Fibroblast of lung (primary cell): ENCODE results near the gene METTL22. TPM values are rescaled to one million over a fixed set of nuclear protein-coding genes. Genes with fewer than 3 reads are reported as not detected.

Source experiments
- DNase-seq, 2 donors: peaks; one replicate each; pipeline versions ENCODE4 v3.0.0 to v3.0.0-alpha.2; 2010; ENCODE audit warnings: low read depth in 2 of 2
- H2AFZ ChIP-seq: 2 replicates; pipeline ENCODE4 v1.5.1; 2012; ENCODE audit warnings: low read length, control low read depth, inconsistent platforms
- H3K27ac ChIP-seq: 2 replicates; pipeline ENCODE4 v1.5.1; 2011; ENCODE audit warnings: low read length, control low read depth; ENCODE audit not compliant: insufficient read depth
- H3K27me3 ChIP-seq: 2 replicates; pipeline ENCODE4 v1.5.1; 2011; ENCODE audit warnings: mild to moderate bottlenecking, low read length; ENCODE audit not compliant: control insufficient read depth, insufficient read depth
- H3K36me3 ChIP-seq: 2 replicates; pipeline ENCODE4 v1.5.1; 2011; ENCODE audit warnings: low read length; ENCODE audit not compliant: control insufficient read depth, insufficient read depth
- H3K4me1 ChIP-seq: 2 replicates; pipeline ENCODE4 v1.5.1; 2011; ENCODE audit warnings: low read length; ENCODE audit not compliant: control insufficient read depth, insufficient read depth; ENCODE audit errors: extremely low read depth
- H3K4me2 ChIP-seq: 2 replicates; pipeline ENCODE4 v1.5.1; 2011; ENCODE audit warnings: low read length, control low read depth; ENCODE audit not compliant: insufficient read depth; ENCODE audit errors: extremely low read depth
- H3K4me3 ChIP-seq, 4 experiments: fragments of 200-600 bp in 1 of 4; sonication (generic) in 1 of 4; replicated peaks in 1 of 4; 2 replicates each; pipeline ENCODE4 v1.5.1; 2011 to 2016; ENCODE audit warnings: low read length in 4 of 4, low read depth in 3 of 4, mild to moderate bottlenecking in 3 of 4, control low read depth in 2 of 4, inconsistent platforms in 1 of 4, mixed read lengths in 1 of 4; ENCODE audit not compliant: insufficient read depth in 1 of 4; ENCODE audit errors: control extremely low read depth in 1 of 4
- H3K79me2 ChIP-seq: 2 replicates; pipeline ENCODE4 v1.5.1; 2012; ENCODE audit warnings: mild to moderate bottlenecking, low read length, inconsistent platforms; ENCODE audit not compliant: control insufficient read depth, insufficient read depth
- H3K9ac ChIP-seq: 2 replicates; pipeline ENCODE4 v1.5.1; 2011; ENCODE audit warnings: mild to moderate bottlenecking, low read length, control low read depth; ENCODE audit not compliant: insufficient read depth
- H3K9me3 ChIP-seq: 2 replicates; pipeline ENCODE4 v1.5.1; 2012; ENCODE audit warnings: low read depth, low read length; ENCODE audit not compliant: control insufficient read depth, insufficient read depth
- H4K20me1 ChIP-seq: 2 replicates; pipeline ENCODE4 v1.5.1; 2011; ENCODE audit warnings: low read length; ENCODE audit not compliant: control insufficient read depth, insufficient read depth; ENCODE audit errors: extremely low read depth
- EZH2 ChIP-seq: IDR thresholded peaks from 2 replicates; pipeline ENCODE4 v1.5.1; 2012; ENCODE audit warnings: low read length, control low read depth, mild to moderate bottlenecking; ENCODE audit errors: missing control alignments
- polyA plus RNA-seq, 2 donors: library from polyadenylated mRNA; depleted of rRNA in 1 of 2; stranded (reverse) in 1 of 2; unstranded in 1 of 2; fragments of >200 nt; gene quantifications; 2 replicates each; pipeline ENCODE4 v1.2.1, GENCODE V29; 2011 to 2012; ENCODE audit warnings: missing spikeins in 1 of 2
- total RNA-seq: library from RNA; depleted of rRNA; stranded (reverse); fragments of >200 nt; gene quantifications from 2 replicates; pipeline ENCODE4 v1.2.1, GENCODE V29; 2014
- TF ChIP-seq, protein P1 (sequence below), 2 donors: IDR thresholded peaks in 1 of 2; conservative IDR thresholded peaks in 1 of 2; 1 replicate in 1 of 2; 2 replicates in 1 of 2; pipeline ENCODE4 v1.5.1; 2011 to 2012; ENCODE audit warnings: low read length in 2 of 2, control low read depth in 1 of 2, inconsistent platforms in 1 of 2, low read depth in 1 of 2, mild to moderate bottlenecking in 1 of 2

The METTL22 gene
- total and polyA plus RNA-seq, 2 donors (not counting 1 experiment from before 2014, with no cell fraction given): 27.4 to 30.8 TPM

DNA sequence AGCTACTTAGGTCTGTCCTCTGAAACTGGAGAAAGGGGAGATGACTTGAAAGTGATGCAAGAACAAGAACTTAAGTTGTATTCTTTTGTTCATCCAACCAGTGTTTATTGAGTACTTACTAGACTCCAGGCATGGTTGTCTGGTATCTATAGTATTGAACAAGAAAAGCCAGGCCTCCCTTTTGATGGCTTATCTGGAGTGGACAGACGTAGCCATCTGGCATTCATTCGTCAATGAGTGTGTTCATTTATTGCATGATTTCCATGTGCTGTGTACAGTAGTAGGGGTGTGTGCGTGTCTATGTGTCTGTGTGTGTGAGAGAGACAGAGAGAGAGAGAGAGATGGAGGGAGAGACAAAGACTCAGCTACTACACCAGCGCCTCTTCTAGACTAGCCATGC, 62.1 kb downstream of the METTL22 start:
- Histone ChIP-seq H3K4me3 (no peak overlapping the region), H3K27ac (no peak overlapping the region), H3K4me1 (no peaks in the 10 kb centered on the region), H4K20me1 (no peaks in the 10 kb centered on the region), H3K27me3 (no peaks in the 10 kb centered on the region), H3K4me2 (no peak overlapping the region), H3K79me2 (no peaks in the 10 kb centered on the region), H3K9me3 (no peaks in the 10 kb centered on the region), H2AFZ (no peak overlapping the region), H3K36me3 (no peaks in the 10 kb centered on the region), H3K9ac (no peak overlapping the region)
- DNase-seq: no peak
- TF ChIP-seq, protein P1, sequence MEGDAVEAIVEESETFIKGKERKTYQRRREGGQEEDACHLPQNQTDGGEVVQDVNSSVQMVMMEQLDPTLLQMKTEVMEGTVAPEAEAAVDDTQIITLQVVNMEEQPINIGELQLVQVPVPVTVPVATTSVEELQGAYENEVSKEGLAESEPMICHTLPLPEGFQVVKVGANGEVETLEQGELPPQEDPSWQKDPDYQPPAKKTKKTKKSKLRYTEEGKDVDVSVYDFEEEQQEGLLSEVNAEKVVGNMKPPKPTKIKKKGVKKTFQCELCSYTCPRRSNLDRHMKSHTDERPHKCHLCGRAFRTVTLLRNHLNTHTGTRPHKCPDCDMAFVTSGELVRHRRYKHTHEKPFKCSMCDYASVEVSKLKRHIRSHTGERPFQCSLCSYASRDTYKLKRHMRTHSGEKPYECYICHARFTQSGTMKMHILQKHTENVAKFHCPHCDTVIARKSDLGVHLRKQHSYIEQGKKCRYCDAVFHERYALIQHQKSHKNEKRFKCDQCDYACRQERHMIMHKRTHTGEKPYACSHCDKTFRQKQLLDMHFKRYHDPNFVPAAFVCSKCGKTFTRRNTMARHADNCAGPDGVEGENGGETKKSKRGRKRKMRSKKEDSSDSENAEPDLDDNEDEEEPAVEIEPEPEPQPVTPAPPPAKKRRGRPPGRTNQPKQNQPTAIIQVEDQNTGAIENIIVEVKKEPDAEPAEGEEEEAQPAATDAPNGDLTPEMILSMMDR (conservative IDR thresholded peaks at IDR 0.05 in 1 of 2, IDR thresholded peaks at IDR 0.05 in 1 of 2; ENCODE audit: low read depth in 1 of 2, low read length in 2 of 2): no peak
- no peak for TF ChIP-seq EZH2

DNA sequence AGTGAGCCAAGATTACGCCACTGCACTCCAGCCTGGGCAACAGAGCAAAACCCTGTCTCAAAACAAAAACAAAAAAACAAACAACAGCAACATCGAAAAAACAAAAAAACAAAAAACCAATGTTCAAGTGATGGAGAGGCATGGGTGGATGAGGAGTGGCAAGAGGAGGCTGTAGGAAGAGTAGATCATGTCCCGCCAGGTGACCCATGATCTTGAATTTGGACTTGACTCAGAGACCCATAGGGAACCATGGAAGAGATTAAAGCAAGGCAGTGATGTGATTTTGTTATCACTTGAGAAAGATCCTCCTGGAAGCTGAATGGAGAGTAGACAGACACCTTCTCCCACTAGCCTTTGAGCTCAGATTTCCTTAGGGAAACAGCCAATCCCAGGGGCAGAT, 64.1 kb downstream of the METTL22 start:
- no peaks in the 10 kb centered on the region for H3K36me3 ChIP-seq
- TF ChIP-seq, protein P1 (conservative IDR thresholded peaks at IDR 0.05 in 1 of 2, IDR thresholded peaks at IDR 0.05 in 1 of 2; ENCODE audit: low read depth in 1 of 2, low read length in 2 of 2): no peak
- no peak for TF ChIP-seq EZH2
- no peak overlapping the region for H2AFZ ChIP-seq
- no peak for DNase-seq
- H4K20me1 ChIP-seq: no peaks in the 10 kb centered on the region
- H3K4me1 ChIP-seq: no peaks in the 10 kb centered on the region
- no peaks in the 10 kb centered on the region for H3K27me3 ChIP-seq
- H3K9me3 ChIP-seq: no peaks in the 10 kb centered on the region
- H3K4me3 ChIP-seq: no peak overlapping the region
- H3K9ac ChIP-seq: no peak overlapping the region
- no peak overlapping the region for H3K27ac ChIP-seq
- H3K4me2 ChIP-seq: no peak overlapping the region
- H3K79me2 ChIP-seq: no peaks in the 10 kb centered on the region

DNA sequence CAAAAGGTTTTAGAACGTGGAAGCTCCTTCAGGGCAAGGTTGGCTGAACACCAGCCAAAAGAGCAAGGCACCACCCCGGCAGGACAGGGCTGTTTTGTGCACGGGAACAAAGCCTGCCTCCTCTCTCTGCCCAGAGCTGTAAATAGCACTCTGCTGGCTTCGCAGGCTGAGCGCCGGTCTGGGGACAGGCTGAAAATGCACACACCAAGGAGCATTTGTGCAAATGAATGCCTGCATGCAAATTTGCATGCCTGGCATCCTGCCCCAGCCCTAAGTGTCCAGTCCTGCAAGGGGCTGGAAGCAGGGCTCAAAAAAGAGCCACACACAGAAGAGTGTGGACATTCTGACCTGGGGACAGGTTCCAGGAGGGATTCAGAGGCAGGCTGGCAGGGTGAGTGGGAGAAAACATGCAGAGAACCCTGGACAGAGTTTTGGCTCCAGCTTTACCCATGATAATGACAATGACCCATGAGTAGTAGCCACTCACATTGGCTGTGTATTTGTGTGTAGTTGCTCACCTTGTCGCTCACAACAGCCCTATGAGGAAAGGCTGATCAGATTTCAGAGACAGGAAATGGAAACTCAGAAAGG, 64.6 kb downstream of the METTL22 start:
- H3K79me2 ChIP-seq: no peaks in the 10 kb centered on the region
- no peak overlapping the region for H3K4me2 ChIP-seq
- no peak overlapping the region for H2AFZ ChIP-seq
- H3K9ac ChIP-seq: no peak overlapping the region
- no peaks in the 10 kb centered on the region for H3K36me3 ChIP-seq
- no peaks in the 10 kb centered on the region for H3K4me1 ChIP-seq
- H3K4me3 ChIP-seq: no peak overlapping the region
- DNase-seq: no peak
- no peaks in the 10 kb centered on the region for H3K9me3 ChIP-seq
- TF ChIP-seq, protein P1 (conservative IDR thresholded peaks at IDR 0.05 in 1 of 2, IDR thresholded peaks at IDR 0.05 in 1 of 2; ENCODE audit: low read depth in 1 of 2, low read length in 2 of 2): no peak
- TF ChIP-seq EZH2: no peak
- no peaks in the 10 kb centered on the region for H4K20me1 ChIP-seq
- H3K27me3 ChIP-seq: no peaks in the 10 kb centered on the region
- H3K27ac ChIP-seq: no peak overlapping the region
